HEK293T (cell line): ENCODE results near the gene FRK.

Experiments used
- ARNT ChIP-seq: fragments of 450-650 bp; IDR thresholded peaks from 2 replicates; pipeline ENCODE4 v1.6.1; 2017; ENCODE audit warnings: mild to moderate bottlenecking
- BHLHE40 ChIP-seq: fragments of 450-650 bp; IDR thresholded peaks from 2 replicates; pipeline ENCODE4 v1.6.1; 2016; ENCODE audit warnings: mild to moderate bottlenecking, moderate library complexity, borderline replicate concordance
- ELF4 ChIP-seq: fragments of 450-650 bp; IDR thresholded peaks from 2 replicates; pipeline ENCODE4 v1.6.1; 2017; ENCODE audit warnings: antibody characterized with exemption
- FOXA1 ChIP-seq: fragments of 450-650 bp; IDR thresholded peaks from 2 replicates; pipeline ENCODE4 v1.6.1; 2016; ENCODE audit warnings: mild to moderate bottlenecking
- FOXK2 ChIP-seq: fragments of 450-650 bp; IDR thresholded peaks from 2 replicates; pipeline ENCODE4 v1.6.1; 2016; ENCODE audit warnings: mild to moderate bottlenecking
- FOXM1 ChIP-seq: fragments of 450-650 bp; IDR thresholded peaks from 2 replicates; pipeline ENCODE4 v1.6.1; 2017; ENCODE audit warnings: mild to moderate bottlenecking, borderline replicate concordance
- HDGF ChIP-seq: fragments of 450-650 bp; IDR thresholded peaks from 2 replicates; pipeline ENCODE4 v1.6.1; 2017; ENCODE audit warnings: antibody characterized with exemption, borderline replicate concordance
- LEF1 ChIP-seq: fragments of 450-650 bp; IDR thresholded peaks from 2 replicates; pipeline ENCODE4 v1.6.1; 2017; ENCODE audit warnings: mild to moderate bottlenecking, borderline replicate concordance
- NFRKB ChIP-seq: fragments of 450-650 bp; IDR thresholded peaks from 2 replicates; pipeline ENCODE4 v1.6.1; 2016; ENCODE audit warnings: mild to moderate bottlenecking, moderate library complexity
- PKNOX1 ChIP-seq: fragments of 450-650 bp; IDR thresholded peaks from 2 replicates; pipeline ENCODE4 v1.6.1; 2016
- SP1 ChIP-seq: fragments of 450-650 bp; IDR thresholded peaks from 2 replicates; pipeline ENCODE4 v1.6.1; 2017
- SUZ12 ChIP-seq: fragments of 450-650 bp; IDR thresholded peaks from 2 replicates; pipeline ENCODE4 v1.6.1; 2016; ENCODE audit warnings: mild to moderate bottlenecking
- TARDBP ChIP-seq: fragments of 450-650 bp; IDR thresholded peaks from 2 replicates; pipeline ENCODE4 v1.6.1; 2016
- ZNF384 ChIP-seq: fragments of 450-650 bp; IDR thresholded peaks from 2 replicates; pipeline ENCODE4 v1.6.1; 2016

- no peak for TF ChIP-seq TARDBP
- TF ChIP-seq FOXK2: no peak
- TF ChIP-seq ELF4: no peak
- no peak for TF ChIP-seq SP1
- no peak for TF ChIP-seq BHLHE40
- no peak for TF ChIP-seq FOXA1
- no peak for TF ChIP-seq PKNOX1
- no peak for TF ChIP-seq SUZ12
- TF ChIP-seq LEF1: no peak
- no peak for TF ChIP-seq FOXM1
- TF ChIP-seq NFRKB: no peak
- TF ChIP-seq ARNT: no peak
- TF ChIP-seq HDGF: no peak
- TF ChIP-seq ZNF384: no peak
Observed at GRCh38 chr6:116034327-116034726, 26.4 kb downstream of the FRK start.
